ENCODE measurements around the gene AFAP1. TPM values are rescaled to one million over a fixed set of nuclear protein-coding genes. Genes with fewer than 3 reads are reported as not detected.

AFAP1 gene
- total RNA-seq, 1 donor from 2014 or later = 1.3 TPM

DNA sequence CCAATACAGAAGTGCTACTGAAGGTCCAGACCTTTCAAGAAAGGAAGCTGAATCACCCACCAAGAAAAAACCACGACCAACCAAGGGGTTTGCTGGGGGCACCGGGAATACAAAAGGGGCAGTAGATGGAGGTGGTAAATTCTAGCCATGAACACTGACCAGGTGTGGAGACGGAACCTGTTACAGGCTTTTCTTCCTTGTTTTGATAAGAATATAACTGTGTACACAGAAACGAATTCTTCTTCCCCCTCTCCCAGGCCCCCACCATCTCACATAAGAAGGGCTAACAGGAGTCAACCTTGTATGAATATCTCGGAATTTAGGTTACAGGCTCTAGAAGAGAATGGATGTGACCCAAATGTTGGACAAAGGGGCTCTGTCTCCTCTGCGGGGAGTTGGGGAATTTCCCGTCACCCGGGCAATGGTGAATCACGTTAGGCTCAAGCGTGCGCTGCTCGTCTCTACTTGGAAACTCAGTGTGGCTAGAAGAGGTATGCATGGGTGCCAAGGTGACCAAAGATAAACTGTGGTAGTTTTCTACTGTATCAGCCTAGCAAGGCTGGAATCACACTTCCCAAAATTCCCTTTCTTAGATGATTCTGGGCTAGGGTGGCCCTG lies 87.0 kb downstream of the AFAP1 start:
- no peak for DNase-seq (ENCODE audit: low spot score)
- ATAC-seq = no peak

DNA sequence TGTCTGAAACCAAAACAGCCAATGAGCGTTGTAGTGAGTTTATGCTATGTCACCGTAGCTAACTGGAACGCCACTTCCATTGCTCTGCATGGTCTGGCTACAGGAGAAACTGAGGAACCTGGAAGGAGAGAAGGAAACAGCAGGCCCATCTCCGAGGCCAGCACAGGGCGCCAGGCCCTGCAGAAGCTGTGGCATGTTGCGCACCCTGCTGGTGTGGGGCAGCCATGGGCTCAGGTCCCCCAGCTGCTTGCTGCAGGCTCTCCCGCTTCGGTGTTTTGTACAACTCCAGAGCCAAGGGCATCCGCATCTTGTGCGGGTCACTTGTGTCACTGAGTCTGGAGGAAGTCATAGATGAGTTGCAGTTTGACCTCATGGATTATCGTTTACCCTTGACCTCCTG lies 89.2 kb downstream of the AFAP1 start:
- DNase-seq (ENCODE audit: low spot score) (no peak), ATAC-seq (no peak)

DNA sequence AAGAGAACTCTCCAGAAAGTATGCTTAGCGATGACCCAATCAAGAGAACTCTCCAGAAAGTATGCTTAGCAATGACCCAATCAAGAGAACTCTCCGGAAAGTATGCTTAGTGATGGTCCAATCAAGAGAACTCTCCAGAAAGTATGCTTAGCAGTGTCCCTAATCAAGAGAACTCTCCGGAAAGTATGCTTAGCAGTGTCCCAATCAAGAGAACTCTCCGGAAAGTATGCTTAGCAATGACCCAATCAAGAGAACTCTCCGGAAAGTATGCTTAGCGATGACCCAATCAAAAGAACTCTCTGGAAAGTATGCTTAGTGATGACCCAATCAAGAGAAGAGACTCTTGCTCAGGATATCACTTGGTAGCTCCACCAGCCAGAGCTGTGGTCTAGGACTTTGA lies 92.5 kb downstream of the AFAP1 start:
- no peak for DNase-seq (ENCODE audit: low spot score)
- ATAC-seq = no peak

DNA sequence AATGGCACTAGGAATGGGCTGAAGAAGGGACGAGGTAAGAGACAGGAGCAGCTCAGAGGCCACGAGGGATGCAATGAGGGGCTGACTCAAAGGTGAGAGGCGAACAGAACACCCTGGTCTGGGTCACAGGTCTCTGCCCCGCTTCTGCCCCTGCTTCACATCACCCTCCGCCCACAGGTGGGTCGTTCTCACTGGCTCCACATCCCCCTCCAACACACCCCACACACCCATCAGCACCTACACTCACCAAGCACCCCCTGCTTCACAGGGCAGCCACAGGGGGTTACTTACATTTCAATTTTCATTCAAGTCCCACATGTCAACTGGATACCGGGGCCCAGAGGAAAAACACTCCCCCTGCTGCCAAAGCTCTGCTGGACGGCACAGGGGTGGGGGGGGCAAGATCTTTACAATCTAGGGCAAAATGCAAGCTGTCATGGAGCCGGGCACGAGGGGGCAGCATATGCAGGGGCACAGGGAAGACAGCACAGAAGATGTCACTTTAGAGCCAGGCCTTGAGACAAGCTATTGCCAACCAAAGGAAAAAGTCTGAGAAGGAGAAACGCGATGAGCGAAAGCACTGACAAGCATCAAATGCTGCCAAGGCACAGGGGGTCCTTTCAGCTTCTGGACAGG lies 94.0 kb downstream of the AFAP1 start:
- ATAC-seq (no peak), DNase-seq (ENCODE audit: low spot score) (no peak)

DNA sequence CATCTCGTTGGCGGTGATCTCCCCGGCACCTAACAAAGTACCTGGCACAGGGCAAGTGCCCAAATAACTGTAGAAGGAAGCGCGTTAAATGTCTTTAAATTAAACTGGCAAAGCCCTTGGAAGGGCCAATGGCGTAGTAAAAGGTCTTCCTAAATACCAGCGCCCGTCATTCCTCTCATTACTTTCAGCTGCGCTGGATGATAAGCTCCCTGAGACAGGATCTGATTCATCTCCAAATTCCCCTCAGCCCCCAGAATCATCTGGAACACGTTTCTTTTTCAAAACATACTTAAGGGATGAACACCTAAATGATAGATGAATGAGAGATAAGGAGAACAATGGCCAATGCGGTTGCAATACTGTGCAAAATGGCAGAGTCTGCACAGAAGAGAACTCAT lies 95.1 kb downstream of the AFAP1 start:
- DNase-seq (ENCODE audit: low spot score) (no peak), ATAC-seq (no peak)

GRCh38 chr4:7843831-7844593 lies 95.6 kb downstream of the AFAP1 start:
- peak; percentile 84 for ATAC-seq

DNA sequence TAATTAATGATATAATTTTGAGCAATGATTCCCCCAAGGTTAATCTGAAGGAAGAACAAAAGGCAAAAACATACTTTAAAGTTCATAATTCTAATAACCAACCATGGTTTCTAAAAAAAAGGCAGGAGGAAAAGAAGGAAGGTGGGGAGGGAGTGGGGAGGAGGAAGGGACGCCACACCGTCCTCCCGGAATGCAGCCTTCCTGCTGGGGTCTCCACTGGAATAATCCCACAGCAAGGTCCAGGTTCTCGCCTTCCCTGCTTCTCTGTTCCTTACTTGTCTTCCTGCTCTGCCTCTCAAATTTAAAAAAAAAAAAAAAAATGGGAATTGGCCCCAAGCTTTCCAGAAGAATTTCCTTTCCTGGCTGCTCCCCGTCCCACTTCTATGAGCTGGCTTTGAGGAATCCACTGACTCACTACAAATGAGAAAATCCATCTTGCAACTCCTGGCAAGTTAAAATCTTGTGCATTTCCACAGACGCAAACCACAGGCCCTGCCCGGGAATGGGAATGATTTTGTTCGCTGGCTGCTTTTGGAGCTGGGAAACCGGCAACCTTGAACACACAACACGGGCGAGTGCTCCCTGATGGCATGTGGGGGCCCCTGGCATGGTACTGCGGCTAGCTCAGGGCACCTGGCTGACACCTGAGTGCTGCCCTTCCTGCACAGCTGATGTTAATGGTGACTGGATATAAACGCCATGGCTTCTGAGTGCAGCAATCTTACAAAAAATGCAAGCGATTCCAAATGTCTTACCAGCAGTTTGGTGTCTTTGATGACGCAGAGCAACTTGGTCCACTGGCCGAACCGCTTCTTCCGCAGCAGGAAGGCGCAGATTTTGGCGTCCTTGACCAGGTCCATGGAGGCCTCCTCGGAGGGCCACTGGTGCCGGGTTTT lies 97.0 kb downstream of the AFAP1 start:
- DNase-seq (ENCODE audit: low spot score) = no peak

More at GRCh38 chr4:7843831-7844593, 95.6 kb downstream of the AFAP1 start:
- DNase-seq (ENCODE audit: low spot score) = peak; percentile 61

DNA sequence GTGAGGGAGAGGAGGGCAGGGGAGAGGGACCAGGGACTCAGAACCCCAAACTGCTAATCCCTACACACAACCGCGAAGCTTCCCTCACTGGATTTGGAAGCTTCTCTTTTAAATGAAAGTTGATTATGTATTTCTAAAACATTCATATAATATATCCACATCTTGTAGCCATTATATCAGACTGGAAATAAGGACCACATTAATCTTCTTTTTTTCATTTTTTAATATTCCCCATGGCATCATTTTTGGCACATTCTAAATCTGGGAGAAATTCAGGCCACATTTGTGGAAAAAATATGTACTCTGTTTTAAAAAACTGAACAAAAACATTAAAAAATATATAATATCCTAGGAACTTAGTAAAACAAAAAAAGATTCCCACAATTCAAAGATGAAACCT lies 97.8 kb downstream of the AFAP1 start:
- no peak for ATAC-seq
- no peak for DNase-seq (ENCODE audit: low spot score)

More for the DNA sequence above, 97.0 kb downstream of the AFAP1 start:
- ATAC-seq = no peak

GRCh38 chr4:7841071-7841470 lies 98.6 kb downstream of the AFAP1 start:
- ATAC-seq (no peak), DNase-seq (ENCODE audit: low spot score) (no peak)

DNA sequence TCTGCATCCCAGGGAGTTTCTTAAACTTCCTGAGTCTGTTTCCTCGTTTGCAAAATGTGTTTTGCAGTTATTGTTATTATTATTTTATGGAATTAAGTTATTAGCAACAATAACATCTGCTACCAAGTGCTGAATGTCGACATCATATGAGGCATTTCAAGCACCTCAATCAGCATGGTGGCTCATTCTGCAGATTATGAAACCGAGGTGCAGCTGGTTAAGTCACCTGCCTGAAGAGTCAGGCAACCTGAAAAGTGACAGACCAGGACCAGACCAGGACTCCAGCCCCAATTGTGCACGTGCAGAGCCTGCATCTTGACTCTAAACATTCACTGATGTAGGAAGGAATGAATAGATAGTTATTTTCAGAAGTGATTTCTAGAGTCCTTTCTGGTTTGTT lies 99.8 kb downstream of the AFAP1 start:
- no peak for DNase-seq (ENCODE audit: low spot score)
- no peak for ATAC-seq

- ATAC-seq = no peak
- no peak for DNase-seq (ENCODE audit: low spot score)
These were observed 101.4 kb downstream of the AFAP1 start for GRCh38 chr4:7838136-7838782.

DNA sequence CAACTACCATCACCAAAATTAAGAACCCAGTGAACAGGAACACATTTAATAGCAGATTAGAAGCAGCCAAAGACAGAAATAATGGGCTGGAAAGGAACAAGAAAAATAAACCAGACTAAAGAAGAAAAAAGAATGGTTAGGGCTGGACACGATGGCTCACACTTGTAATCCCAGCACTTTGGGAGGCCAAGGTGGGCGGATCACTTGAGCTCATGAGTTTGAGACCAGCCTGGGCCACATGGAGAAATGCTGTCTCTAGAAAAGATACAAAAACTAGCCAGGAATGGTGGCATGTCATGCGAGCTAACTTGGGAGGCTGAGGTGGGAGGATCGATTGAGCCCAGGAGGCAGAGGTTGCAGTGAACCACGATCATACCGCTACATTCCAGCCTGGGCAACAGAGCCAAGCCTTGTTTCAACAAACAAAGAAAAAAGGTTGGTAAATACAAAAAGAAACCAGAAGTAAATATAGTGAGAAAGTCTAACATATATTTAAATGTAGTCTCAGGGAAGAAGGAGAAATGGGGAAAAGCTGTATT lies 102.0 kb downstream of the AFAP1 start:
- no peak for DNase-seq (ENCODE audit: low spot score)
- no peak for ATAC-seq

GRCh38 chr4:7831858-7832730 lies 107.6 kb downstream of the AFAP1 start:
- ATAC-seq (no peak), DNase-seq (ENCODE audit: low spot score) (no peak)

DNA sequence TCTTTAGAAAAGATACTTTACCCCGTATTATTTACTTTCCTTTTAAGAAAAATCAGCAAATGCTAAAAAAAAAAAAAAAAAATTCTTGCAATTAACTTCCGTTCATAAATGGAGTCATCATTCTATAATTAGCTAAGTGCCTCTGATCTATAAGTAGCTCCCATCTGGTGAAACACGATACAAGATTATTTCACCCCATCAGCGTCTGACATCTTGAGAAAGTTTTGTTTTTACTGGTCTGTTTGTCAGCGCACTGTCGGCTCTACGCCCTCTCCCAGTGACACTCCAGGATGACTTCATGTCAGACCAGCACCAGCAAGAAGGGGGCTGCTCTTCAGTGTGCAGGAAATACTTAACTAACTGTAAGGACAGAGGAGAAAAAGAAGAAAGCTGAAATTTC lies 108.3 kb downstream of the AFAP1 start:
- no peak for ATAC-seq
- DNase-seq (ENCODE audit: low spot score) = no peak

DNA sequence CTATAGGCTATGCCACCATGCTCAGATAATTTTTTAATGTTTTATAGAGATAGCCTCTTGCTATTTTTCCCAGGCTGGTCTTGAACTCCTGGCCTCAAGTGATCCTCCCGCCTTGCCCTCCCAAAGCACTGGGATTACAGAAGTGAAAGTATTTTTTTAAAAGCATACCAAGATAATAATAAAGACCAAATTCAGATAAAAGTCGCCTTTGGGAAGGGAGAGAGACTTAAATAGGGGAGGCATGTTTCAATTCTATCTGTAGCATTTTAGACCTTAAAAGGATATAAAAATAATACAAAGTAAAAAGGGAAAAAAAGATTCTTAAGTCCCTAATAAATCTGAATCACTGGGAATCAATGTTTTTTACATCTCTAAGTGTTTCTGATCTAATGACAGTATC lies 108.9 kb downstream of the AFAP1 start:
- ATAC-seq = no peak
- DNase-seq (ENCODE audit: low spot score) = no peak

- DNase-seq (ENCODE audit: low spot score) = no peak
- no peak for ATAC-seq
These were observed 109.7 kb downstream of the AFAP1 start for GRCh38 chr4:7829652-7830580.

GRCh38 chr4:7828793-7829301 lies 110.8 kb downstream of the AFAP1 start:
- no peak for ATAC-seq
- no peak for DNase-seq (ENCODE audit: low spot score)

Measured in left lobe of liver (tissue), 2 donors.